ENCODE results near the gene FGF22. TPM values are rescaled to one million over a fixed set of nuclear protein-coding genes. Genes with fewer than 3 reads are reported as not detected.
"Not testable (repeated sequence)": the region's sequence is repeated elsewhere in the genome, so short reads cannot be mapped to it uniquely, and the experiment has no call there.

Gene FGF22
- total RNA-seq, 1 donor: not detected

GRCh38 chr19:604355-604754 lies 35.3 kb upstream of the FGF22 start:
- DNase-seq (ENCODE audit: insufficient read length, low spot score, missing footprints): no peak
- H3K9me3 ChIP-seq (ENCODE audit: low read depth, low read length): no peaks in the 10 kb centered on the region
- no peak overlapping the region for H2AFZ ChIP-seq (ENCODE audit: low read length)
- TF ChIP-seq, protein P1, sequence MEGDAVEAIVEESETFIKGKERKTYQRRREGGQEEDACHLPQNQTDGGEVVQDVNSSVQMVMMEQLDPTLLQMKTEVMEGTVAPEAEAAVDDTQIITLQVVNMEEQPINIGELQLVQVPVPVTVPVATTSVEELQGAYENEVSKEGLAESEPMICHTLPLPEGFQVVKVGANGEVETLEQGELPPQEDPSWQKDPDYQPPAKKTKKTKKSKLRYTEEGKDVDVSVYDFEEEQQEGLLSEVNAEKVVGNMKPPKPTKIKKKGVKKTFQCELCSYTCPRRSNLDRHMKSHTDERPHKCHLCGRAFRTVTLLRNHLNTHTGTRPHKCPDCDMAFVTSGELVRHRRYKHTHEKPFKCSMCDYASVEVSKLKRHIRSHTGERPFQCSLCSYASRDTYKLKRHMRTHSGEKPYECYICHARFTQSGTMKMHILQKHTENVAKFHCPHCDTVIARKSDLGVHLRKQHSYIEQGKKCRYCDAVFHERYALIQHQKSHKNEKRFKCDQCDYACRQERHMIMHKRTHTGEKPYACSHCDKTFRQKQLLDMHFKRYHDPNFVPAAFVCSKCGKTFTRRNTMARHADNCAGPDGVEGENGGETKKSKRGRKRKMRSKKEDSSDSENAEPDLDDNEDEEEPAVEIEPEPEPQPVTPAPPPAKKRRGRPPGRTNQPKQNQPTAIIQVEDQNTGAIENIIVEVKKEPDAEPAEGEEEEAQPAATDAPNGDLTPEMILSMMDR (IDR thresholded peaks at IDR 0.05; ENCODE audit: extremely low read depth, low read depth, low read length): no peak
- no peaks in the 10 kb centered on the region for H3K79me2 ChIP-seq (ENCODE audit: insufficient read depth, low read length)
- no peaks in the 10 kb centered on the region for H3K27me3 ChIP-seq (ENCODE audit: insufficient read depth, low read length)
- no peaks in the 10 kb centered on the region for H3K36me3 ChIP-seq (ENCODE audit: insufficient read depth, low read length)
- no peak overlapping the region for H3K4me2 ChIP-seq (ENCODE audit: insufficient read depth, low read length)
- no peak overlapping the region for H3K4me3 ChIP-seq (ENCODE audit: insufficient read depth, low read length)
- no peaks in the 10 kb centered on the region for H4K20me1 ChIP-seq (ENCODE audit: insufficient read depth, low read length)
- no peak overlapping the region for H3K27ac ChIP-seq (ENCODE audit: low read depth, low read length)
- H3K4me1 ChIP-seq (ENCODE audit: insufficient read depth, low read length): no peaks in the 10 kb centered on the region

DNA sequence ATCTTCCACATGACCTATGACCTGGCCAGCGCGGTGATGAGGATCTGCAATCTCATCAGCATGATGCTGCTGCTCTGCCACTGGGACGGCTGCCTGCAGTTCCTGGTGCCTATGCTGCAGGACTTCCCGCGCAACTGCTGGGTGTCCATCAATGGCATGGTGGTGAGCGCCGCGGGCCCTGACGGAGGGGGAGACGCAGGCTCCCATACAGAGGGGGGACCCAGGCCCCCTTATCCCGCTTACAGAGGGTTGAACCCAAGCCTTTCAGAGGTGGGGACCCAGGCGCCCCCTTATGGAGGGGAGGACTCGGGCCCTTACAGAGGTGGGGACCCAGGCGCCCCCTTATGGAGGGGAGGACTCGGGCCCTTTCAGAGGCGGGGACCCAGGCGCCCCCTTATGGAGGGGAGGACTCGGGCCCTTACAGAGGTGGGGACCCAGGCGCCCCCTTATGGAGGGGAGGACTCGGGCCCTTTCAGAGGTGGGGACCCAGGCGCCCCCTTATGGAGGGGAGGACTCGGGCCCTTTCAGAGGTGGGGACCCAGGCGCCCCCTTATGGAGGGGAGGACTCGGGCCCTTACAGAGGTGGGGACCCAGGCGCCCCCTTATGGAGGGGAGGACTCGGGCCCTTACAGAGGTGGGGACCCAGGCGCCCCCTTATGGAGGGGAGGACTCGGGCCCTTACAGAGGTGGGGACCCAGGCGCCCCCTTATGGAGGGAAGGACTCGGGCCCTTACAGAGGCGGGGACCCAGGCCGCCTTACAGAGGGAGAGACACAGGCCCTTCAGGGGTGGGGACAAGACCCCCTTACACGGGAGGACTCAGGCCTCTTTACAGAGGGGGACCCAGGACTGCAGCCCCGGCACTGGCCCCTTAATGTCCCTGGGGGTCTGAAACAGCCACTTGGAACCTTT lies 34.4 kb upstream of the FGF22 start:
- H4K20me1 ChIP-seq (ENCODE audit: insufficient read depth, low read length); H2AFZ ChIP-seq (ENCODE audit: low read length); H3K9me3 ChIP-seq (ENCODE audit: low read depth, low read length); H3K79me2 ChIP-seq (ENCODE audit: insufficient read depth, low read length); H3K27ac ChIP-seq (ENCODE audit: low read depth, low read length); H3K36me3 ChIP-seq (ENCODE audit: insufficient read depth, low read length); H3K4me3 ChIP-seq (ENCODE audit: insufficient read depth, low read length); DNase-seq (ENCODE audit: insufficient read length, low spot score, missing footprints); H3K4me1 ChIP-seq (ENCODE audit: insufficient read depth, low read length); H3K4me2 ChIP-seq (ENCODE audit: insufficient read depth, low read length); H3K27me3 ChIP-seq (ENCODE audit: insufficient read depth, low read length): not testable (repeated sequence)

DNA sequence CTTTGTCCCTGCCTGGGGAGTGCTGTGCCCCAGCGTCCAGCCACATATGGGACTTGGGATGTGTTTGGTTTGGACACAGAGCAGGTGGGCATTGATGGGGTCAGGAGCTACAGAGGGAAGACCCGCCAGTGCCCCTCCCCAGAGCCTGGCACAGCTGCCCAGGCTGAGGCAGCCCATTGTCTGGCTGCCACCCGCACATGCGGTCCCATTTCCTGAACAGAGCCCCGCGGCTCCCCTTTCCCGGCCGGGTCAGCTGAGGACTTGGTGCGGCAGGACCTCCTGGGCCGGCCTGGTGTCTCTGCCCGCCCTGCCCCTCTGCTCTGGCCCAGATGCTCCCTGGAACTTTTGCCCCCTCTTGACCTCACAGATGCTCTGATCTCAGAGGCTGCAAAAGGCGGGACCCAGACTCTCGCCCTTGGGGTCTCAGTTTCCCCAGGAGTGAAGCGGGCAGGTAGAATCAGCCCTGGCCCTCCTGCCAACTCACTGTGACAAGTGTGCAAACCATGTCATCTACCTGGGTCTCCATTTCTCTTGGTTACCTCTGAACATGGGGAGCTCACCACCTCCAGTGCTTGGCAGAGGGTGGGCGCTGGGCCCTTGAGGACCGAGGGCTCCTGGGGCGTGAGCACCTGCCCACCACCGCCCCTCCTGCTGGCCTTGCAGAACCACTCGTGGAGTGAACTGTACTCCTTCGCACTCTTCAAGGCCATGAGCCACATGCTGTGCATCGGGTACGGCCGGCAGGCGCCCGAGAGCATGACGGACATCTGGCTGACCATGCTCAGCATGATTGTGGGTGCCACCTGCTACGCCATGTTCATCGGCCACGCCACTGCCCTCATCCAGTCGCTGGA lies 32.2 kb upstream of the FGF22 start:
- Histone ChIP-seq H3K4me3 (ENCODE audit: insufficient read depth, low read length) (no peak overlapping the region), H3K9me3 (ENCODE audit: low read depth, low read length) (no peaks in the 10 kb centered on the region), H3K4me1 (ENCODE audit: insufficient read depth, low read length) (peaks cover 9% of the 10 kb centered on the region), H3K4me2 (ENCODE audit: insufficient read depth, low read length) (no peak overlapping the region), H2AFZ (ENCODE audit: low read length) (no peak overlapping the region), H3K27ac (ENCODE audit: low read depth, low read length) (no peak overlapping the region), H4K20me1 (ENCODE audit: insufficient read depth, low read length) (no peaks in the 10 kb centered on the region), H3K27me3 (ENCODE audit: insufficient read depth, low read length) (no peaks in the 10 kb centered on the region), H3K36me3 (ENCODE audit: insufficient read depth, low read length) (no peaks in the 10 kb centered on the region), H3K79me2 (ENCODE audit: insufficient read depth, low read length) (no peaks in the 10 kb centered on the region)
- no peak for DNase-seq (ENCODE audit: insufficient read length, low spot score, missing footprints)
- TF ChIP-seq, protein P1 (IDR thresholded peaks at IDR 0.05; ENCODE audit: extremely low read depth, low read depth, low read length): no peak

GRCh38 chr19:608155-609003 lies 31.3 kb upstream of the FGF22 start:
- Histone ChIP-seq H3K27me3 (ENCODE audit: insufficient read depth, low read length) (no peaks in the 10 kb centered on the region), H2AFZ (ENCODE audit: low read length) (no peak overlapping the region), H3K79me2 (ENCODE audit: insufficient read depth, low read length) (no peaks in the 10 kb centered on the region), H3K9me3 (ENCODE audit: low read depth, low read length) (no peaks in the 10 kb centered on the region), H3K4me2 (ENCODE audit: insufficient read depth, low read length) (no peak overlapping the region), H3K36me3 (ENCODE audit: insufficient read depth, low read length) (no peaks in the 10 kb centered on the region), H3K4me1 (ENCODE audit: insufficient read depth, low read length) (peaks cover 9% of the 10 kb centered on the region), H4K20me1 (ENCODE audit: insufficient read depth, low read length) (no peaks in the 10 kb centered on the region), H3K4me3 (ENCODE audit: insufficient read depth, low read length) (no peak overlapping the region), H3K27ac (ENCODE audit: low read depth, low read length) (no peak overlapping the region)
- no peak for DNase-seq (ENCODE audit: insufficient read length, low spot score, missing footprints)
- TF ChIP-seq, protein P1 (IDR thresholded peaks at IDR 0.05; ENCODE audit: extremely low read depth, low read depth, low read length): no peak
